Mucosa of rectum (tissue), 2 donors: ENCODE measurements around the gene FRMD4A.

Experiments
- H3K27ac ChIP-seq, 2 donors: one replicate each; pipeline ENCODE4 v1.7.0; 2013; ENCODE audit warnings: inconsistent platforms in 2 of 2, low read depth in 2 of 2, low read length in 2 of 2
- H3K27me3 ChIP-seq, 2 donors: one replicate each; pipeline ENCODE4 v1.7.0; 2013; ENCODE audit warnings: low read length in 2 of 2; ENCODE audit not compliant: control insufficient read depth in 2 of 2, insufficient read depth in 2 of 2
- H3K36me3 ChIP-seq, 2 donors: one replicate each; pipeline ENCODE4 v1.7.0; 2013; ENCODE audit warnings: low read length in 2 of 2; ENCODE audit not compliant: control insufficient read depth in 2 of 2, insufficient read depth in 2 of 2
- H3K4me1 ChIP-seq, 2 donors: one replicate each; pipeline ENCODE4 v1.7.0; 2013; ENCODE audit warnings: low read length in 2 of 2, mild to moderate bottlenecking in 1 of 2; ENCODE audit not compliant: control insufficient read depth in 2 of 2, insufficient read depth in 2 of 2
- H3K4me3 ChIP-seq, 2 donors: one replicate each; pipeline ENCODE4 v1.7.0; 2013; ENCODE audit warnings: low read length in 2 of 2
- H3K9ac ChIP-seq, 2 donors: one replicate each; pipeline ENCODE4 v1.7.0; 2013; ENCODE audit warnings: low read length in 2 of 2, low read depth in 1 of 2, mild to moderate bottlenecking in 1 of 2
- H3K9me3 ChIP-seq, 2 donors: one replicate each; pipeline ENCODE4 v1.7.0; 2013; ENCODE audit warnings: low read length in 2 of 2; ENCODE audit not compliant: control insufficient read depth in 2 of 2
- donor health status: healthy.
- donor health status: Normal muscosa, but diverticular disease.

The FRMD4A gene

DNA sequence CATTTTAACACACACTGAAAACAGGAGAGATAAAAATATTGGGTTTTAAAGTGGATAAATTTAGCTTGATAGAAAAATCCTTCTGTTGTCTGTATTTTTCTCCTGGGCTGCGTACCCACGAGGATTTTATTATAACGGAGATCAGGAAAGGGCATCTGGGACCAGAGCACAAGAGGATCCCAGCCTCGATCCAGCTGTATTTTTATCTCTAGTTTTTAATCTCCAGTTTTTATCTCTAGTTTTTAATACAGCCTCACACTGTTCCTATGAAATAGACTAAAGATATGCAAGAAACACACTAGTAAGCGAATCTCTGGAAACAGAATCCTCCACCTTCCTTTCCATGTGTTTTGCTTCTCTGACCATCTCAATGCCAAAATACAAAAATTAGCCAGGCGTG is 295.2 kb downstream of the FRMD4A start:
- no peak overlapping the region for H3K9ac ChIP-seq
- H3K9me3 ChIP-seq, result no peaks in the 10 kb centered on the region
- no peak overlapping the region for H3K27ac ChIP-seq
- no peaks in the 10 kb centered on the region for H3K36me3 ChIP-seq
- H3K27me3 ChIP-seq, result no peaks in the 10 kb centered on the region
- H3K4me1 ChIP-seq, result peaks cover 0 to 2% of the 10 kb centered on the region in 2 donors
- H3K4me3 ChIP-seq, result no peak overlapping the region

DNA sequence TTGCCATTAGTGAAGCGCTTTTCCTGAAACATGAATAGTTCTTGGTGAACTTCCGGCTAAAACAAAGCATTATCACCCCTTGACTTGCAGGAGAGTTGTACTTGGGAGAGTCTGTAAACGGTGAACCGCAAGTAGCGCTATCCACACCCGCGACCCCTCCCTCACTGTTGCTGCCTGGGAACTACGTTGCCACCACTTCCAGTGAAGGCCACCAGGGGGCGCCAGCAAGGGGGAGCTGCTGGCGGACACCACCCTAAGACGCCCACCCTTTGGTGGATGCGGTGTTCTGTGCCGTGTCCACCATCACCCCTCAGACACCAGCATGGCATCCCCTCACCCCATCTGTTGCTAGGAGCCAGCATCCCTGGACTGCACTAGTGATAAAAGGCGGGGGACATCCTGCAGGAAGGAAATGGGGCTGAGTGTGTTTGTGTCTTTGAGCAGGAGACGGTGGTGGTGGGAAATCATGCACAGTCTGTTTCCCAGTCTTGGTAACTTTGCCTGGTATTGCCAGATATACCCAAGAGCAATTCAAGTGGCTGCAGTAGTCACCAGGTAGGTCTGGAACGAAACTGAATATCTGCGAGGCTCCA is 298.2 kb downstream of the FRMD4A start:
- no peak overlapping the region for H3K9ac ChIP-seq
- H3K4me1 ChIP-seq, result no peaks in the 10 kb centered on the region
- H3K4me3 ChIP-seq, result no peak overlapping the region
- H3K36me3 ChIP-seq, result no peaks in the 10 kb centered on the region
- no peak overlapping the region for H3K27ac ChIP-seq
- no peaks in the 10 kb centered on the region for H3K27me3 ChIP-seq
- H3K9me3 ChIP-seq, result no peaks in the 10 kb centered on the region

DNA sequence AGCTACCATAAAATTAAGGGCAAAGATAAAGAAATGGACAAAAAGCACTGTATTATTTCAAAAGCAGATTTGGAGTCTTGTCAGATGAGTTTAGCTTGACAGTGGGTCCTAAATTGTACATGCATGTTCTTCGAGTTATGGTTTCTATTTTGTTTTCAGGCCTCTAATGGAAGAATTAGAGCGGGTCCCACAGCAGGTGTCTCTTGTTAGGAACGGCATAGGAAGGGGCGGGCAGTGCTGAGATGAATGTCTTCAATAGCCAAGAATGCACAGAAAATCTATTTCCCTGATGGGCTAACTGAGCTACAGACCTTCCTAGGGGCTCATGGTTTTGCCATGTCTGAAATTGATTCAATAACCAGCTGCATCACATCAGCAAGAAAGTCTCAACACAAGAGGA is 304.4 kb downstream of the FRMD4A start:
- no peaks in the 10 kb centered on the region for H3K4me1 ChIP-seq
- H3K27ac ChIP-seq, result no peak overlapping the region
- H3K4me3 ChIP-seq, result no peak overlapping the region
- H3K9me3 ChIP-seq, result no peaks in the 10 kb centered on the region
- peaks cover 0 to 2% of the 10 kb centered on the region in 2 donors for H3K27me3 ChIP-seq
- no peaks in the 10 kb centered on the region for H3K36me3 ChIP-seq
- H3K9ac ChIP-seq, result no peak overlapping the region

DNA sequence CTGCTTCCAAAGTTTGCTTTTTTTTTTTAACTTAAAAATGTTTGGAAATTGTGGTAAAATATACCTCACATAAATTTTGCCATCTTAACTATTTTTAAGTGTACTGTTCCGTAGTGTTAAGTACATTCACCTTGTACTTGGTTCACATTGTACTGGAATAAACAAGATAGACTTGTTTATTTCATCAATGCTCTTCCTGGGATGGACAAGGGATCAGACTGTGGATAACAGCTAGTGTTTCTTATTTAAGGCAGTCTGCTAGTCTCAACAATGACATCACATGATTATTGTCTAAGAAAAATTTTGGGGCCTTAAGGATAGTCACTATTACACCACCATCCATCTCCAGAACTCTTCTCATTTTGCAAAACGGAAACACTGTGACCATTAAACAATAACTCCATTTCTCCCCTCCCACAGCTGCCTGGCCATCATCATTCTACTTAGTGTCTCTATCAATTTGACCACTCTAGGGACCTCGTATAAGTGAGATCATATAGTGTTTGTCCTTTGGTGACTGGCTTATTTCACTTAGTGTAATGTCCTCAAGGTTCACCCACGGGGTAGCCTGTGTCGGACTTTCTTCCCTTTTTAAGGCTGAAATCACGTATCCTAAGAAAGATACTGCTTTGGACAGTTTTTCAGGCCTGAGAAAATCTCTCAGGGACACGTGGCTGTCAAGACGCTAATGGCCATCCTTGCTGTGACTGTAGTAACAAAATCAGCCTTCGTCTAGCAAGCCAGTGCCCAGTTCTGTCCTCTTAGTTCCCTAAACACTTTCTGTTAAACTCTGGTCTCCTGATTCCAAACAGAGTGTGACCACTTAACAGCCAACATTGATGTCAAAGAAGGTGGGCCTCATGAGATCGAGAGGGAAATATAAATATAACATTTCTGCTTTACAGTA is 305.2 kb downstream of the FRMD4A start:
- H3K27me3 ChIP-seq, result peaks cover 2% of the 10 kb centered on the region in 2 donors
- no peaks in the 10 kb centered on the region for H3K36me3 ChIP-seq
- no peak overlapping the region for H3K4me3 ChIP-seq
- no peak overlapping the region for H3K9ac ChIP-seq
- H3K9me3 ChIP-seq, result no peaks in the 10 kb centered on the region
- H3K27ac ChIP-seq, result no peak overlapping the region
- H3K4me1 ChIP-seq, result no peaks in the 10 kb centered on the region

DNA sequence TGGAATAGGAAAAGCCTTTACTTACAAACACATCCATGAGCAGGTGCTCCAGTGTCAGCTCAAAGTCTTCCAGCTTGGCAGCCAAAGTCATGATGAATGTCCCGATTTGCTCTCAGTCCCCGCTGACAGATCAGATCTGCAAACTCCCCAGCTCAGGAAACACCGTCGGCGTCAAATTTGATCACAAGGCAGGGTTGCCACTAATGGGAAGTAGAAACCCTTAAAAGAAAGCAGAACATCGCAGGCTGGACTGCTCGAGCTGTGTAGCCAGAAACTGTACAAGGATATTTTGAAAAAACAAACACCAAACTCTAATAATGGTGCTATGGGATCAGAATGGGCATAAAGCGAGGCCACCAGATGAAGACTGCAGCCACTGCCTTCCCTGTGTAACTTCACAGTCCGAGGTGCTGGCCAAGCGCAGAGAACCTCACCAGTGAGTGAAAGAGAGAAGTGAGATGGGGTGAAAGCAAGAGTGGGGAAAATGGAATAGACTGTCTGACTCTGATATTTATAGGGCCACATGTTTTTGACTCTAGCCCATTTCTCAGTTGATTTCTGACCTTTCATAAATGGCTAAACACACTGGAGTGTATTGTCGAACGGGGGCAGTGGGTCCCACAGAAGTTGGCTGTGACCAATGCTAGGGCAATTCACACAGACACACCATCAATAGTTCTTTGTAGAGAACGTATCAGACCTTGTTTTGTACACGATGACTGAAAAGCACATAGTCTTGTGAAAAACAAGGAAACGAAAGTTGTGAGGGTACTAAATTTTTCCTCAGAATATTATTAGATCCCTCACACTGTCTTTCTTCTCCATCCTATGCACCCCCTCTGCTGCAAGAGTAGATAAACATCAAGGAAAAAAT is 306.2 kb downstream of the FRMD4A start:
- peak overlapping the region; percentile 32 to 38 for H3K27ac ChIP-seq
- H3K4me3 ChIP-seq, result peak overlapping the region in 1 of 2 donors; percentile 37
- H3K36me3 ChIP-seq, result no peaks in the 10 kb centered on the region
- H3K4me1 ChIP-seq, result no peaks in the 10 kb centered on the region
- H3K9ac ChIP-seq, result no peak overlapping the region
- H3K9me3 ChIP-seq, result no peaks in the 10 kb centered on the region
- H3K27me3 ChIP-seq, result peaks cover 2% of the 10 kb centered on the region in 2 donors

DNA sequence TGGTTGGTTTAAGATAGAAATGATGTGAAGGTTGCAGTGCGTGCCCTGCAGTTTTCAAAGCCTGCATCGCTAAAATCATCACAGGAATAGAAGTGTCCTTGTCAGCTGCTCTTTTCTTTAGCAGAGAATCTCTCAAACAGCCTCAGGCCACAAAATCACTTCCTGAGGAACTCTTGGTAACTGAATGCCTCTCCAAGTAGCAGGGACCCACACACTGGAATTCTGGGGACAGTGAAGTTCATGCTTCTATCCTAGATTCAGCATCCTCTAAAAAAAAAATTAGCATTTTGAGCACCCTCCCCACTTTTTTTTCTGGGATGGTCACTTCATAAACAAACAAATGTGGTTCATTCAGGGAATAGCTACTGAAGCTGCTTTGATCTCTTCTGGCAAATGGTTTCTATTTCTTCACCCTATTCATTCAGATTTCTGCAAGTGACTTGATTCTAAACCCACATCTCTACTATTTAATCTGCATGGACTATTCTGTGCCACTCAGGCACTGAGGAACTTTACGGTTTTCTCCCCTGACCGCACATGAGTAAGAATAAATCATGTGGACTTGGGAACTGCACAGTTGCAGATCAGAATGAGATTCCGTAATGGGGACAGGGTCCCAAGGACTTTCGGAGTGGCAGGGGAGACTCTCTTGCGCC is 306.9 kb downstream of the FRMD4A start:
- Histone ChIP-seq H3K27me3 (peaks cover 2% of the 10 kb centered on the region in 2 donors), H3K36me3 (no peaks in the 10 kb centered on the region), H3K9ac (no peak overlapping the region), H3K27ac (peak overlapping the region; percentile 17 to 38), H3K4me1 (no peaks in the 10 kb centered on the region), H3K4me3 (peak overlapping the region in 1 of 2 donors; percentile 37), H3K9me3 (no peaks in the 10 kb centered on the region)

DNA sequence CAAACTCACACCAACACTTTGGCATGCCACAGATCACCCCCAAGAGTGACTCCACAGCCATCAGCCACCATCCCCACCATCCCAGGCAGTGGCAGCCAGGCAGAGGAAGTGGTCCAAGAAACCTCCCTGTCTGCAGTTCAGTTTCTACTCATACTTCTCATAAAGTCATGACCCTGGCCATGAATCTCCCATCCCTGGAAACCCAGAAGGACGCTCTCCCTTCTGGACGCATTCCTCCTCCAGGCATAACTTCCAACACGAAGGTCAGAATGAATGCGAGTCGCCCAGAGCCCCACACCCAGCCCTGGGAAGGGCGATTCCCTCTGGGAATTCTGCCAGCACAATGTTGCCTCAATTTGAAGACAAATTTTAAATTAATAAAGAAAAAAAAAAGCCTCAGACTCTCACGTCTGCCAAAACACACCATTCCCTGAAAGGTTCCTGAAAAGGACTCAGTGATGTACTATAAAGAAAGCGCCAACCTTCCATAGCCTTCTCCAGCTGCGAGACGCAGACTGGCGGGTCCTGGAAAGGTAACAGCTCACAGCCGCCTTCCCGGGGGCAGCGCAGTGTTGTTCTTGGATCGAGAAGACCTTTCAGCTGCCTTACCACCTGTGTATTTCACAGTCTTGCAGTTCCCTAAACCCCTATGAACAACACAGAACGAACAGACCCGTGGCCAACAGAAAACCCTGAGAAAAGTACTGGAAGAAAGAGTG is 307.6 kb downstream of the FRMD4A start:
- H3K27ac ChIP-seq, result peak overlapping the region; percentile 38 to 45
- peak overlapping the region in 1 of 2 donors; percentile 40 for H3K4me3 ChIP-seq
- peaks cover 2% of the 10 kb centered on the region in 2 donors for H3K27me3 ChIP-seq

DNA sequence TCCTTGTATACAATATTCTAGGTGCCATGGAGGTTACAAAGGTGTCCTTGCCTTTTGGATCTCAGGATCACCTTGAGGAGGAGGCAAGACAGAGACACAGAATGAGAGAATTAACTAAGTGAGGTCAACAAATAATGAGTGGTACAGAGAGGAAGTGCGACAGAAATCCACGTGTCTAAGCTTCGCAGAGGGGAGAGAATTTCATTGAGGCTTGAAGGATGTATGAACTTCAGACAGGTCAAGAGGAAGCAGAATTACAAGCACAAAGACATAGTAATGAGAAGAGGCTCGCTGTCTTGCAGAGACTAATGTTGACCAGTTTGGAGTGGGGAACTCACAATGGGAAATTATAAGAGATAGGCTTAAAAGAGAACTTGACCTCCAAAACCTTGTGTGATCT is 308.7 kb downstream of the FRMD4A start:
- peak overlapping the region in 1 of 2 donors; percentile 40 for H3K4me3 ChIP-seq
- no peaks in the 10 kb centered on the region for H3K4me1 ChIP-seq
- no peaks in the 10 kb centered on the region for H3K9me3 ChIP-seq
- H3K36me3 ChIP-seq, result no peaks in the 10 kb centered on the region
- H3K27me3 ChIP-seq, result peaks cover 2% of the 10 kb centered on the region in 2 donors
- H3K27ac ChIP-seq, result no peak overlapping the region
- H3K9ac ChIP-seq, result no peak overlapping the region

More for the DNA sequence above, 307.6 kb downstream of the FRMD4A start:
- no peaks in the 10 kb centered on the region for H3K4me1 ChIP-seq
- no peak overlapping the region for H3K9ac ChIP-seq
- H3K36me3 ChIP-seq, result no peaks in the 10 kb centered on the region
- H3K9me3 ChIP-seq, result no peaks in the 10 kb centered on the region

DNA sequence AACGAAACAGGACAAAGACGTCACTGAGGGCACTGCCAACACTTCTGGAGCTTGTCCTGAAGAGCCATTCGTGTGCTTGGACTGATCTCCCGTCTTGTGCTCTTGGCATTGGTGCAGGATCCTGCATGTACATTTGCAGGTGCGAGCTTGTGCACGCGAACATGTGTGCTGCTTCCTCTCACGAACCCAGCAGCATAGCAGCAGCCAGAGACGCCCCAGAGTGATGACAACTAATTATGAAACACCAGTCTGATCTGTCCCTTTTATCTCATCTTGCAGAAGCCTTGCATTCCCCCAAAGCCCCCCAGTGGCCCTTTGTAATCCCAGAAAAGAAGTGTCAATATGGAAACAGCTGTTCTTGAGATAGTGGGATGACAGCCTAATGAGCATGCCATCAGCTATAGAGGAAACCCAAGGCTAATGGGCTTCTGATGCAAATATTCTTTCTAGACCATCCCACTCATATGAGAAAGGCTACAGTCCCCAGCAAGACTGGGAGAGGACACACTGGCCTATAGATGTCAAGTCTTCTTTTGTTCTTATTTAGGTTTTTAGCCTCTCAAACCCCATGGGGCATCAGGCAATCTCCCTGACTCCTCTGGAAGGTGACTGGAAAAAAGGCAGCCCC is 310.6 kb downstream of the FRMD4A start:
- Histone ChIP-seq H3K9ac (no peak overlapping the region), H3K27me3 (peaks cover 2% of the 10 kb centered on the region in 2 donors), H3K27ac (no peak overlapping the region), H3K4me1 (no peaks in the 10 kb centered on the region), H3K4me3 (no peak overlapping the region), H3K9me3 (no peaks in the 10 kb centered on the region), H3K36me3 (no peaks in the 10 kb centered on the region)
